K562 (cell line): ENCODE data around the gene METTL25B. TPM values are rescaled to one million over a fixed set of nuclear protein-coding genes. Genes with fewer than 3 reads are reported as not detected.
A peak's percentile ranks its signal among the peaks of the same experiment; 100 is the strongest.

Experiments used
- BDP1 ChIP-seq: IDR thresholded peaks from 3 replicates; pipeline ENCODE4 v1.6.1; 2011; ENCODE audit not compliant: insufficient read length, insufficient read depth
- ELF2 ChIP-seq: fragments of 250-450 bp; sonication (Bioruptor Pico); IDR thresholded peaks from 2 replicates; pipeline ENCODE4 v1.5.0; 2021; ENCODE audit warnings: mild to moderate bottlenecking
- ETS2 ChIP-seq: IDR thresholded peaks from 2 replicates; pipeline ENCODE4 v1.6.1; 2016; ENCODE audit warnings: borderline replicate concordance, missing genetic modification characterization, mild to moderate bottlenecking, moderate library complexity, missing compliant biosample characterization; ENCODE audit not compliant: poor library complexity, severe bottlenecking
- FIP1L1 ChIP-seq: fragments of 200-400 bp; formaldehyde crosslinking; IDR thresholded peaks from 2 replicates; pipeline ENCODE4 v1.6.1; 2018; ENCODE audit warnings: mild to moderate bottlenecking, low read depth, low read length; ENCODE audit not compliant: poor library complexity, severe bottlenecking
- MAZ ChIP-seq, 2 experiments: fragments of 450-650 bp in 1 of 2; sonication (generic) in 1 of 2; formaldehyde crosslinking; IDR thresholded peaks in 1 of 2; conservative IDR thresholded peaks in 1 of 2; 2 replicates each; pipeline versions ENCODE4 v1.4.0 to v1.5.0; 2020; ENCODE audit warnings: mild to moderate bottlenecking in 1 of 2, missing genetic modification reagents in 1 of 2
- PURB ChIP-seq: sonication (generic); formaldehyde crosslinking; IDR thresholded peaks from 2 replicates; pipeline ENCODE4 v1.9.0; 2021; ENCODE audit warnings: low read depth, mild to moderate bottlenecking, missing genetic modification reagents
- SAFB2 ChIP-seq: fragments of 200-400 bp; formaldehyde crosslinking; IDR thresholded peaks from 2 replicates; pipeline ENCODE4 v1.6.1; 2018; ENCODE audit warnings: borderline replicate concordance, low read length, low read depth, moderate library complexity; ENCODE audit not compliant: severe bottlenecking
- SMAD3 ChIP-seq: fragments of 450-650 bp; formaldehyde crosslinking; conservative IDR thresholded peaks from 2 replicates; pipeline ENCODE4 v1.4.0; 2020; ENCODE audit warnings: mild to moderate bottlenecking
- SNRNP70 ChIP-seq: fragments of 200-400 bp; formaldehyde crosslinking; optimal IDR thresholded peaks from 2 replicates; pipeline ENCODE3; 2017; ENCODE audit warnings: low read depth, low read length
- TAF7 ChIP-seq: fragments of 450-650 bp; IDR thresholded peaks from 2 replicates; pipeline ENCODE4 v1.6.1; 2016; ENCODE audit warnings: missing genetic modification characterization, missing compliant biosample characterization
- TCF3 ChIP-seq: sonication (generic); formaldehyde crosslinking; IDR thresholded peaks from 2 replicates; pipeline ENCODE4 v1.4.0; 2020; ENCODE audit warnings: mild to moderate bottlenecking, missing genetic modification reagents
- XRCC5 ChIP-seq: fragments of 200-400 bp; formaldehyde crosslinking; IDR thresholded peaks from 2 replicates; pipeline ENCODE4 v1.6.1; 2017; ENCODE audit warnings: low read depth, mild to moderate bottlenecking, low read length
- ZFP30 ChIP-seq: fragments of 250-450 bp; sonication (Bioruptor Pico); IDR thresholded peaks from 2 replicates; pipeline ENCODE4 v1.8.0; 2022; ENCODE audit warnings: moderate library complexity, mild to moderate bottlenecking, inconsistent platforms, borderline replicate concordance
- ZNF75A ChIP-seq: fragments of 450-650 bp; formaldehyde crosslinking; IDR thresholded peaks from 2 replicates; pipeline ENCODE4 v1.4.0; 2020; ENCODE audit warnings: mild to moderate bottlenecking
- polyA plus RNA-seq, 8 experiments: library from polyadenylated mRNA; depleted of rRNA in 4 of 8; stranded (reverse) in 5 of 8; unstranded in 3 of 8; fragments of >200 nt; fragmentation: Nextera tagmentation in 2 of 8; fragmentation: Illumina TruSeq in 1 of 8; extraction: Ambion mirVana in 2 of 8; extraction: Trizol in 1 of 8; gene quantifications; 2 replicates each; pipeline versions ENCODE4 v1.2.1 to v1.2.3, GENCODE V29; 2011 to 2014; ENCODE audit warnings: inconsistent platforms in 1 of 8, missing spikeins in 1 of 8
- total RNA-seq, 7 experiments: library from RNA; depleted of rRNA in 6 of 7; stranded (reverse); fragments of >200 nt in 6 of 7; fragmentation: Illumina TruSeq in 2 of 7; extraction: Trizol in 2 of 7; gene quantifications; 2 replicates each; pipeline versions ENCODE4 v1.2.1 to v1.2.3, GENCODE V29; 2011 to 2021; ENCODE audit warnings: low replicate concordance in 1 of 7
- TF ChIP-seq, protein P1 (sequence below): fragments of 450-650 bp; IDR thresholded peaks from 2 replicates; pipeline ENCODE4 v1.6.1; 2018; ENCODE audit not compliant: partially characterized antibody
- TF ChIP-seq, protein P2 (sequence below): fragments of 450-650 bp; IDR thresholded peaks from 2 replicates; pipeline ENCODE4 v1.6.1; 2016; ENCODE audit warnings: missing biosample characterization, missing genetic modification characterization
- TF ChIP-seq, protein P3 (sequence below): fragments of 450-650 bp; IDR thresholded peaks from 2 replicates; pipeline ENCODE4 v1.7.1; 2018; ENCODE audit warnings: mild to moderate bottlenecking, low read depth; ENCODE audit not compliant: partially characterized antibody
- TF ChIP-seq, protein P4 (sequence below): fragments of 250-450 bp; sonication (Bioruptor Pico); IDR thresholded peaks from 2 replicates; pipeline ENCODE4 v1.4.0; 2020

Gene METTL25B
- total and polyA plus RNA-seq, 9 of the 15 experiments (the other 6 are each of a cell fraction or from before 2014, with no cell fraction given), result 7.7 to 48.3 (median 33.1) TPM

DNA sequence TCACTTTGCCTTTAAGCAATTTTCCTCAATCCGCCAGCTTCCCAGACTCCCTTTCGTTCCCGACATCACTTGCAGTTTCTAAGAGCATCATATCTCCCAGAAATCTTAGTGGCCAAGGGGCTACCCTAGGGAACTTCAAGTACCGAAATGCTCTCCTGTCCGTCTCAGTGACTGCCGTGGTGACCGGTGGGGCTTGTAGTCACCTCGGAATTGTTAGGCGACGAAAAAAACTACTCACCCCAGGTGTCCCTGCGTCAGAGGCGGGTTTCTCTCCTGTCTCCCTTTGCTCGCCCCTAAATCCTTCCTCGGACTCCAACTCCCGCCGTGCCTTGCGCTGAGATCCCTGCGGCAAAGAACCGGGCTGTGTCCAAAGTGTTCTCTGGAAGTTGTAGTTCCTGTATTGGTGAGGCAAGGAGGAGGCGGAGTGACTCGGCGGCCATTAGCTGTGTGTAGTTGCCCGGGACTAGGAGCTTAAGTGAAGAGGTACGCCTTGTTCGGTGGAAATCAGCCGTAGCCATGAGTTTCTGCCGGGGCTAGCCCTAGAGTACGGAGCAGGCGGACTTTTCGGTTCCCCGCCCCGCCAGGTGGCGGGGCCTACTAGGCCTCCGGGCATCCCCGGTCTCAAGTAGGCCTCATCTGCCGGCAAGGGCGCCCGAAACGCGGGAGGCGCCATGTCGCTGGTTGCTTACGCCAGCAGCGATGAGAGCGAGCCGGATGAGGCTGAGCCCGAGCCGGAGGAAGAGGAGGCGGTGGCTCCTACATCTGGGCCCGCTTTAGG, 39.0 kb downstream of the METTL25B start, which contains the start of gene PRCC (continued):
- no peak for TF ChIP-seq ETS2
- TF ChIP-seq, protein P1, sequence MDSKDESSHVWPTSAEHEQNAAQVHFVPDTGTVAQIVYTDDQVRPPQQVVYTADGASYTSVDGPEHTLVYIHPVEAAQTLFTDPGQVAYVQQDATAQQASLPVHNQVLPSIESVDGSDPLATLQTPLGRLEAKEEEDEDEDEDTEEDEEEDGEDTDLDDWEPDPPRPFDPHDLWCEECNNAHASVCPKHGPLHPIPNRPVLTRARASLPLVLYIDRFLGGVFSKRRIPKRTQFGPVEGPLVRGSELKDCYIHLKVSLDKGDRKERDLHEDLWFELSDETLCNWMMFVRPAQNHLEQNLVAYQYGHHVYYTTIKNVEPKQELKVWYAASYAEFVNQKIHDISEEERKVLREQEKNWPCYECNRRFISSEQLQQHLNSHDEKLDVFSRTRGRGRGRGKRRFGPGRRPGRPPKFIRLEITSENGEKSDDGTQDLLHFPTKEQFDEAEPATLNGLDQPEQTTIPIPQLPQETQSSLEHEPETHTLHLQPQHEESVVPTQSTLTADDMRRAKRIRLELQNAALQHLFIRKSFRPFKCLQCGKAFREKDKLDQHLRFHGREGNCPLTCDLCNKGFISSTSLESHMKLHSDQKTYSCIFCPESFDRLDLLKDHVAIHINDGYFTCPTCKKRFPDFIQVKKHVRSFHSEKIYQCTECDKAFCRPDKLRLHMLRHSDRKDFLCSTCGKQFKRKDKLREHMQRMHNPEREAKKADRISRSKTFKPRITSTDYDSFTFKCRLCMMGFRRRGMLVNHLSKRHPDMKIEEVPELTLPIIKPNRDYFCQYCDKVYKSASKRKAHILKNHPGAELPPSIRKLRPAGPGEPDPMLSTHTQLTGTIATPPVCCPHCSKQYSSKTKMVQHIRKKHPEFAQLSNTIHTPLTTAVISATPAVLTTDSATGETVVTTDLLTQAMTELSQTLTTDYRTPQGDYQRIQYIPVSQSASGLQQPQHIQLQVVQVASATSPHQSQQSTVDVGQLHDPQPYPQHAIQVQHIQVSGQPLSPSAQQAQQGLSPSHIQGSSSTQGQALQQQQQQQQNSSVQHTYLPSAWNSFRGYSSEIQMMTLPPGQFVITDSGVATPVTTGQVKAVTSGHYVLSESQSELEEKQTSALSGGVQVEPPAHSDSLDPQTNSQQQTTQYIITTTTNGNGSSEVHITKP, result no peak
- TF ChIP-seq, protein P2, sequence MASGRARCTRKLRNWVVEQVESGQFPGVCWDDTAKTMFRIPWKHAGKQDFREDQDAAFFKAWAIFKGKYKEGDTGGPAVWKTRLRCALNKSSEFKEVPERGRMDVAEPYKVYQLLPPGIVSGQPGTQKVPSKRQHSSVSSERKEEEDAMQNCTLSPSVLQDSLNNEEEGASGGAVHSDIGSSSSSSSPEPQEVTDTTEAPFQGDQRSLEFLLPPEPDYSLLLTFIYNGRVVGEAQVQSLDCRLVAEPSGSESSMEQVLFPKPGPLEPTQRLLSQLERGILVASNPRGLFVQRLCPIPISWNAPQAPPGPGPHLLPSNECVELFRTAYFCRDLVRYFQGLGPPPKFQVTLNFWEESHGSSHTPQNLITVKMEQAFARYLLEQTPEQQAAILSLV (tag), result no peak
- TF ChIP-seq, protein P3, sequence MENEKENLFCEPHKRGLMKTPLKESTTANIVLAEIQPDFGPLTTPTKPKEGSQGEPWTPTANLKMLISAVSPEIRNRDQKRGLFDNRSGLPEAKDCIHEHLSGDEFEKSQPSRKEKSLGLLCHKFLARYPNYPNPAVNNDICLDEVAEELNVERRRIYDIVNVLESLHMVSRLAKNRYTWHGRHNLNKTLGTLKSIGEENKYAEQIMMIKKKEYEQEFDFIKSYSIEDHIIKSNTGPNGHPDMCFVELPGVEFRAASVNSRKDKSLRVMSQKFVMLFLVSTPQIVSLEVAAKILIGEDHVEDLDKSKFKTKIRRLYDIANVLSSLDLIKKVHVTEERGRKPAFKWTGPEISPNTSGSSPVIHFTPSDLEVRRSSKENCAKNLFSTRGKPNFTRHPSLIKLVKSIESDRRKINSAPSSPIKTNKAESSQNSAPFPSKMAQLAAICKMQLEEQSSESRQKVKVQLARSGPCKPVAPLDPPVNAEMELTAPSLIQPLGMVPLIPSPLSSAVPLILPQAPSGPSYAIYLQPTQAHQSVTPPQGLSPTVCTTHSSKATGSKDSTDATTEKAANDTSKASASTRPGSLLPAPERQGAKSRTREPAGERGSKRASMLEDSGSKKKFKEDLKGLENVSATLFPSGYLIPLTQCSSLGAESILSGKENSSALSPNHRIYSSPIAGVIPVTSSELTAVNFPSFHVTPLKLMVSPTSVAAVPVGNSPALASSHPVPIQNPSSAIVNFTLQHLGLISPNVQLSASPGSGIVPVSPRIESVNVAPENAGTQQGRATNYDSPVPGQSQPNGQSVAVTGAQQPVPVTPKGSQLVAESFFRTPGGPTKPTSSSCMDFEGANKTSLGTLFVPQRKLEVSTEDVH, result peak; percentile 44
- TF ChIP-seq, protein P4, sequence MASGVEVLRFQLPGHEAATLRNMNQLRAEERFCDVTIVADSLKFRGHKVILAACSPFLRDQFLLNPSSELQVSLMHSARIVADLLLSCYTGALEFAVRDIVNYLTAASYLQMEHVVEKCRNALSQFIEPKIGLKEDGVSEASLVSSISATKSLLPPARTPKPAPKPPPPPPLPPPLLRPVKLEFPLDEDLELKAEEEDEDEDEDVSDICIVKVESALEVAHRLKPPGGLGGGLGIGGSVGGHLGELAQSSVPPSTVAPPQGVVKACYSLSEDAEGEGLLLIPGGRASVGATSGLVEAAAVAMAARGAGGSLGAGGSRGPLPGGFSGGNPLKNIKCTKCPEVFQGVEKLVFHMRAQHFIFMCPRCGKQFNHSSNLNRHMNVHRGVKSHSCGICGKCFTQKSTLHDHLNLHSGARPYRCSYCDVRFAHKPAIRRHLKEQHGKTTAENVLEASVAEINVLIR (CRISPR knock-in tag), result peak; percentile 69
- TF ChIP-seq ELF2 (CRISPR knock-in tag), result no peak
- TF ChIP-seq FIP1L1, result peak; percentile 80
- no peak for TF ChIP-seq ZNF75A (CRISPR knock-in tag)
- TF ChIP-seq ZFP30 (CRISPR knock-in tag), result no peak
- peak; percentile 77 for TF ChIP-seq TAF7 (tag)
- TF ChIP-seq MAZ (CRISPR knock-in tag; conservative IDR thresholded peaks at IDR 0.05 in 1 of 2, IDR thresholded peaks at IDR 0.05 in 1 of 2), result peak; percentile 60 to 61; a peak in 2 of 4 replicates
- TF ChIP-seq TCF3 (CRISPR knock-in tag), result no peak
- no peak for TF ChIP-seq PURB (CRISPR knock-in tag)
- no peak for TF ChIP-seq SNRNP70
- TF ChIP-seq SAFB2, result no peak
- TF ChIP-seq SMAD3 (CRISPR knock-in tag), result peak; percentile 39; the same call in 1 of the 2 replicates
- no peak; the same call in 1 of the 2 replicates for TF ChIP-seq XRCC5
- no peak for TF ChIP-seq BDP1
